Urinary bladder (tissue), 4 donors: ENCODE data around the gene CES5A. TPM values are rescaled to one million over a fixed set of nuclear protein-coding genes. Genes with fewer than 3 reads are reported as not detected.
"Not testable (repeated sequence)": the region's sequence is repeated elsewhere in the genome, so short reads cannot be mapped to it uniquely, and the experiment has no call there.

ENCODE experiments used
- DNase-seq: peaks from one replicate; pipeline ENCODE4 v3.0.0-alpha.2; 2015; ENCODE audit errors: extremely low spot score
- H3K27ac ChIP-seq: one replicate; pipeline ENCODE4 v1.5.1; 2013; ENCODE audit warnings: low read depth, mild to moderate bottlenecking, moderate library complexity
- H3K36me3 ChIP-seq: one replicate; pipeline ENCODE4 v1.6.1; 2013; ENCODE audit warnings: mild to moderate bottlenecking, moderate library complexity; ENCODE audit not compliant: insufficient read depth
- H3K4me1 ChIP-seq: one replicate; pipeline ENCODE4 v1.6.1; 2013; ENCODE audit warnings: mild to moderate bottlenecking, moderate library complexity; ENCODE audit not compliant: insufficient read depth
- H3K4me3 ChIP-seq: one replicate; pipeline ENCODE4 v1.5.1; 2013; ENCODE audit warnings: low read depth, low read length
- WGBS: extraction: QIAGEN DNeasy Blood & Tissue Kit; methylation state at CpG from one replicate; pipeline ENCODE4 v1.1.7; 2013; 5-methylcytosine and 5-hydroxymethylcytosine counted together
- polyA plus RNA-seq: library from polyadenylated mRNA; stranded (reverse); fragments of 200-250 nt; gene quantifications from one replicate; pipeline ENCODE4 v1.2.3, GENCODE V29; 2013
- total RNA-seq: library from RNA; depleted of rRNA; stranded (reverse); fragments of >200 nt; gene quantifications from one replicate; pipeline ENCODE4 v1.2.3, GENCODE V29; 2014
- donor health status: healthy with polysubstance abuse.
- donor health status: healthy.

The CES5A gene
- total and polyA plus RNA-seq, 2 donors = not detected

GRCh38 chr16:55812951-55813350, 62.2 kb downstream of the CES5A start:
- DNase-seq = no peak
- 48% methylated on average over 2 of the region's 2 CpGs for WGBS
- Histone ChIP-seq H3K4me3 (no peak overlapping the region), H3K4me1 (no peaks in the 10 kb centered on the region), H3K36me3 (no peaks in the 10 kb centered on the region), H3K27ac (no peak overlapping the region)

DNA sequence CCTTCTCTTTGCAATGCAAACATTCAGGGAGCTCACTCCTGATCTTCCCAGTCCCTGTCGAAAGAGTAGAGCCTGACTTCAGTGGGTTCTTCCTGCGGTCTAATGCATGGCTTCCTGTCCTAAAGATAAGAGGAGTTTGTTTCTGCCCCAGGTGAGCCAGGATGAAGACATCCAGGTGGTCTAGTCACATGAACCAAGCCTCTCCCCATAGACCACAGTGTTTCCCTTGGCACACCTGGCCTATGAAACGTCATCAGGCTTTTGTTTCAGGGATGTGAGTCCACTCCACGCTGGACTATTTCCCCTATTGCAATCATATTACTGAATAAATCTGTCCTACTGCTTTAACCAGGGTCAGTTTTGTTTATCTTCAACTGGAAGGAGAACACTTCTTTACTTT, 63.4 kb downstream of the CES5A start:
- H3K27ac ChIP-seq = no peak overlapping the region
- WGBS = 67% methylated on average over 4 of the region's 4 CpGs
- no peaks in the 10 kb centered on the region for H3K4me1 ChIP-seq
- no peaks in the 10 kb centered on the region for H3K36me3 ChIP-seq
- no peak for DNase-seq
- no peak overlapping the region for H3K4me3 ChIP-seq

- no peak overlapping the region for H3K27ac ChIP-seq
- no peaks in the 10 kb centered on the region for H3K36me3 ChIP-seq
- DNase-seq = no peak
- H3K4me3 ChIP-seq = no peak overlapping the region
- WGBS = 71% methylated on average over 8 of the region's 8 CpGs
- H3K4me1 ChIP-seq = no peaks in the 10 kb centered on the region
These were observed 64.7 kb downstream of the CES5A start for GRCh38 chr16:55810451-55810961.

- WGBS = 82% methylated on average over 4 of the region's 4 CpGs
- H3K4me3 ChIP-seq = no peak overlapping the region
- H3K4me1 ChIP-seq = no peaks in the 10 kb centered on the region
- no peak overlapping the region for H3K27ac ChIP-seq
- DNase-seq = no peak
- H3K36me3 ChIP-seq = no peaks in the 10 kb centered on the region
These were observed 65.3 kb downstream of the CES5A start for GRCh38 chr16:55809851-55810250.

GRCh38 chr16:55809386-55809785, 65.8 kb downstream of the CES5A start:
- Histone ChIP-seq H3K4me1 (no peaks in the 10 kb centered on the region), H3K36me3 (no peaks in the 10 kb centered on the region), H3K27ac (no peak overlapping the region), H3K4me3 (no peak overlapping the region)
- DNase-seq = no peak
- 63% methylated on average over 5 of the region's 5 CpGs for WGBS

GRCh38 chr16:55808286-55808685, 66.9 kb downstream of the CES5A start:
- H3K4me3 ChIP-seq, H3K27ac ChIP-seq, H3K4me1 ChIP-seq, H3K36me3 ChIP-seq, DNase-seq: not testable (repeated sequence)
- WGBS = no CpG with 5 or more reads among the region's 1 CpG

GRCh38 chr16:55805104-55805503, 70.1 kb downstream of the CES5A start:
- H3K4me1 ChIP-seq, H3K27ac ChIP-seq, H3K36me3 ChIP-seq, H3K4me3 ChIP-seq, DNase-seq: not testable (repeated sequence)
- no CpG with 5 or more reads among the region's 6 CpGs for WGBS

DNA sequence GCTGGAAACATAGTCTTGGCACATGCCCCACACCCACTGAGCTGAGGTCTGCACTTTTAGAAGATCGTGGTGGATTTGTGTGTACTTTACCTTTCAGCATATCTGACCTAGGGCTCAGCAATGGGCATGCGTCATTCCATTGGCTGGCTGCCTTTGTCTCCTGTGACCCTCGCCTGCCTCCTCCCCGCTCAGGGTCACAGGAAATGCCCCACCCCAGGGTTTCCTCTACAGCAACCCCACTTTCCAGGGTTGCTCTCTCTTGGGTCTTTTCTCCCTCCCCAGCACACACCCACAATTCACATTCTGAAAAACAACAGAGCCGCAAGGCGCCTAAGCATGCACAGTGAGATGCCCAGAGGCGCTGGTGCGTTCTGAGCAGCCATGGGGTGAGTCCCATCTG, 71.5 kb downstream of the CES5A start:
- not testable (repeated sequence) for DNase-seq, H3K4me1 ChIP-seq, H3K36me3 ChIP-seq, H3K4me3 ChIP-seq, H3K27ac ChIP-seq
- no CpG with 5 or more reads among the region's 8 CpGs for WGBS

Other genes with a start within 250 kb of the CES5A start
- 10.5 TPM for gene SLC6A2, start 219.4 kb downstream of the CES5A start, total RNA-seq
- gene SLC6A2, start 219.4 kb downstream of the CES5A start, polyA plus RNA-seq = 0.27 TPM
- 25.0 TPM for gene CES1, start 42.3 kb downstream of the CES5A start, total RNA-seq
- 61.4 TPM for gene CES1, start 42.3 kb downstream of the CES5A start, polyA plus RNA-seq